ENCODE measurements around the gene ARAP2. TPM values are rescaled to one million over a fixed set of nuclear protein-coding genes. Genes with fewer than 3 reads are reported as not detected.

ARAP2 gene
- total RNA-seq, 4 donors from 2014 or later: 82.8 to 136 (median 105) TPM

DNA sequence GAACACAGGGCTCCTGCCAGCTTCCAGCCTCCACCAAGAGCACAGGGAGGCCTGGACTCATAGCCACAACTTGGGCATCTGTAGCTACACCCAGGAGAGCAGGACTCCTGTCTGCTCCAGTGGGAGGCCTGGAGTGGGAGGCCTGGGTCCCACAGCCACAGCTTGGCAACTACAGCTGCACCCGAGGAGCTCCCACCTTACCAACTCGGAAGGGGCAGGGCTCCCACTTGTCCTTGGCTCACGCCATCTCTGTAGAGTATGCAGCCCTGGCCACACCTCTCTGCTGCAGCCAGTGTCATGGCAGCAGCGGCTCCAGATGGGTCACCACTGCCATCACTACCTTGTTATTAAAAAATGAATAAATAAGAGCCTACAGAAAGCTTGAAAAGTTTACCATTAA, 45.5 kb downstream of the ARAP2 start:
- TF ChIP-seq, protein P1, sequence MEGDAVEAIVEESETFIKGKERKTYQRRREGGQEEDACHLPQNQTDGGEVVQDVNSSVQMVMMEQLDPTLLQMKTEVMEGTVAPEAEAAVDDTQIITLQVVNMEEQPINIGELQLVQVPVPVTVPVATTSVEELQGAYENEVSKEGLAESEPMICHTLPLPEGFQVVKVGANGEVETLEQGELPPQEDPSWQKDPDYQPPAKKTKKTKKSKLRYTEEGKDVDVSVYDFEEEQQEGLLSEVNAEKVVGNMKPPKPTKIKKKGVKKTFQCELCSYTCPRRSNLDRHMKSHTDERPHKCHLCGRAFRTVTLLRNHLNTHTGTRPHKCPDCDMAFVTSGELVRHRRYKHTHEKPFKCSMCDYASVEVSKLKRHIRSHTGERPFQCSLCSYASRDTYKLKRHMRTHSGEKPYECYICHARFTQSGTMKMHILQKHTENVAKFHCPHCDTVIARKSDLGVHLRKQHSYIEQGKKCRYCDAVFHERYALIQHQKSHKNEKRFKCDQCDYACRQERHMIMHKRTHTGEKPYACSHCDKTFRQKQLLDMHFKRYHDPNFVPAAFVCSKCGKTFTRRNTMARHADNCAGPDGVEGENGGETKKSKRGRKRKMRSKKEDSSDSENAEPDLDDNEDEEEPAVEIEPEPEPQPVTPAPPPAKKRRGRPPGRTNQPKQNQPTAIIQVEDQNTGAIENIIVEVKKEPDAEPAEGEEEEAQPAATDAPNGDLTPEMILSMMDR (IDR thresholded peaks at IDR 0.05): no peak
- no peak for TF ChIP-seq POLR2A (IDR thresholded peaks at IDR 0.05)
- no peak overlapping the region for H3K4me3 ChIP-seq (ENCODE audit: low read depth, poor library complexity, severe bottlenecking)
- WGBS, 2 donors: 93 to 100% methylated on average over 4 of the region's 4 CpGs
- intact Hi-C loops (cut with DNase I; ENCODE audit: low total_unique reads): no loop called here
- DNase-seq (ENCODE audit: low spot score in 2 of 2): no peak

DNA sequence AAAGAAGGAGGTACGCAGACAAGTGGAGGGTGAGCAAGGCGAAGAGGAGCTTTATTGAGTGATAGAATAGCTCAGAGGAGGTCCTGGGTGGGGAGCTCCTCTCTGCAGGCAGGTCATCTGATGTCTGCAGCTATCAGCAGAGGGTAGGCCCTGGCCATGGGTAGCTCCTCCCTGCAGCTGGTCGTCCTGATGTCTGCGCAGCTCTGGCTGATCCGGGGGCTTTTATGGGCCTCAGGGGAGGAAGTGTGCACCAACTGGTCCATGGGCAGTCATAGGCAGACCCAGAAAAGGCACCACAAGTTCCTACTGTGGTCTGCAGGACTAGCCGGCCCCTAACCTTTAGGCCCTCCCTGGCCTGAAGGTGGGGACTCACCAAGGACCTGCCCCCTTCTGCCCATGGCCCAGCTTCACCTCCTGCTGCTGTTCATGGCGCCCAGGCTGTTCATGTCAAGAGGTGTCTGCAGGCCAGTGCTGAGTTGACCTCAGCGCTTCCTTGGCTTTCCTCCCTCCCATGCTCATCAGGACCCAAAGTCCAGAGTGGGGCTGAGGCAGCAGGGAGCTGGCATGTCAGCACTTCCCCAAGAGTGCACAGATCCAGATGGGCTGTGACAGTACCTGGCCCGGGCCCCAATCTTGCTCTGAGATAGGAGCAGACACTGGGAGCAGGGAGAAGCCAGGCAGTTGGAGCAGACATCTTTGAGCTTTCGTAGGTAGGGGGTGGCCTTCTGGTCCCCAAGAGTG, 46.1 kb downstream of the ARAP2 start:
- no peak for TF ChIP-seq POLR2A (IDR thresholded peaks at IDR 0.05)
- TF ChIP-seq, protein P1 (IDR thresholded peaks at IDR 0.05): no peak
- 91 to 92% methylated on average over 8 to 9 of the region's 10 CpGs for WGBS, 2 donors

DNA sequence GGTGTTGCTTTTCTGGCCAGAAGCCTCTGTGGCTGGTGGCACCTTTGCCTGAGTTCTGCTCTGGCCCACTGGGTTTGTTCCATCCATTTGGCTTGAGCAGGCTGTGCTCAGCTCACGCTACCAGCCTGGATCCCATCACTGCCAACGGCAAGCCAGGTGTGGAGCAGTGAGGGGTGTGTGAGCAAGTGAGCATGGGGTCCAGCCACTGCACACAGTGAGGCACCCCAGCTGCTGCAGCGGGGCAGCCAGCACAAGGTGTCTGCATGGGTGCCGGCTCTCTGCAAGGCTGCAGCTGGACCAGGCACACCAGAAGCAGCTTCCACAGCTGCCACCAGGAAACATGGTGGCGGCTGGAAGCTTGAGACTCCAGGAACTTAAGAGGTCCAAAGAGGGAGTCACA, 46.8 kb downstream of the ARAP2 start:
- DNase-seq (ENCODE audit: low spot score in 2 of 2): no peak
- 90 to 94% methylated on average over 5 of the region's 5 CpGs for WGBS, 2 donors
- intact Hi-C loops (cut with DNase I; ENCODE audit: low total_unique reads): no loop called here
- no peak for TF ChIP-seq POLR2A (IDR thresholded peaks at IDR 0.05)
- TF ChIP-seq, protein P1 (IDR thresholded peaks at IDR 0.05): no peak
- H3K4me3 ChIP-seq (ENCODE audit: low read depth, poor library complexity, severe bottlenecking): no peak overlapping the region

More for the DNA sequence above, 46.1 kb downstream of the ARAP2 start:
- H3K4me3 ChIP-seq (ENCODE audit: low read depth, poor library complexity, severe bottlenecking): no peak overlapping the region
- intact Hi-C loops (cut with DNase I; ENCODE audit: low total_unique reads): no loop called here
- DNase-seq (ENCODE audit: low spot score in 2 of 2): no peak

DNA sequence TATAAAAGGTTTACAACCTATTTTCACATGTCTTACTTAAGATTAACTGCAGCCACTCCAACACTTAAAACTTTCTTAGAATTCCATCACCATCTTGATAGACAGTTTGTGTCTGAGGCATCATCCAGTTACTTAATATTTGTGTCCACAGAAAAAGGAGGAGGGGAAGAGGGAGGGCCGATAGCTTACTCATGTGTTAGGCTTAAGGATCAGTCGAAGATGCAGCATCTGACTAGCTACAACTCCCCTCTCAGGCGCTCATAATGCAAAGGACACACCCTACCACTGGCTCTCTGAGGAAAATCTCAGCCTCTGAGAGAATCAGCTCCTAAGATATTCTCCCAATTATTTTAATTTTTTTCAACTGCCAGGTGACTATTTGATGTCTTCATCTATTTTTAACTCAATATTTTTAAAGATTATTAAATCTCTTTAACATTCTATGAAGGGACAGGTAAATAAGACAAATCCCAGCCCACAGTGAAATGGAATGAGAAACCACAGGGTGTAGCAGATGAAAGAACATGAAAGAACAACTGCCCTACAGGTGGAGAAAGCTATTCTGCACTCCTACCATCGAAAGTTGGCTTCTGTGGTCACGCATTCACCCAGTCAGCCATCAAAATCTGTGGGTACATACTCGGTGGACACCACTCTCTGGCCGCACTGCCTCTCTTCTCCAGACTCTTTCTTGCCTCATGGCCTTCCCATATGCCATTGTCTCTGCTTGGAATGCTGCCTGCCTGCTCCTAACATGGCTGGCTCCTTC, 48.0 kb downstream of the ARAP2 start:
- DNase-seq (ENCODE audit: low spot score in 2 of 2): no peak
- WGBS, 2 donors: 81 to 84% methylated on average over 7 of the region's 7 CpGs
- no peak for TF ChIP-seq POLR2A (IDR thresholded peaks at IDR 0.05)
- TF ChIP-seq, protein P1 (IDR thresholded peaks at IDR 0.05): no peak
- intact Hi-C loops (cut with DNase I; ENCODE audit: low total_unique reads): no loop called here
- no peak overlapping the region for H3K4me3 ChIP-seq (ENCODE audit: low read depth, poor library complexity, severe bottlenecking)

DNA sequence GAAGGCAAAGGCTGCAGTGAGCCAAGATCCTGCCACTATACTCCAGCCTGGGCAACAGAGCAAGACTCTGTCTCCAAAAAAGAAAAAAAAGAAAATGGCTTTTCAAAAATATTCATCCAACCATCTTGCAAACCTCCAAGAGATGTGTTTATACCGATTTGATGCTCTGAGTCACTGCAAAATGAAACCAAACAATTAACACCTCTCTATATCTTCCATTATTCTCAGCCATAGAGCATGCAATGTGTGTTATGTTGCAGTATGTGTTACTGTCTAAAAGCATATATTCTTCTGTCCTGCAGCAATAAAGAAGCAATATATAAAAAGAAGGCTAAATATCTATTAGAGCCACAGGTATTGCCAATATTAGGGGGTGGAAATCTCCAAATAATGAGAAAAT, 51.4 kb downstream of the ARAP2 start:
- TF ChIP-seq, protein P1 (IDR thresholded peaks at IDR 0.05): no peak
- TF ChIP-seq POLR2A (IDR thresholded peaks at IDR 0.05): no peak
- WGBS, 2 donors: 76 to 79% methylated on average over 1 of the region's 1 CpG
- intact Hi-C loops (cut with DNase I; ENCODE audit: low total_unique reads): no loop called here
- H3K4me3 ChIP-seq (ENCODE audit: low read depth, poor library complexity, severe bottlenecking): no peak overlapping the region
- DNase-seq (ENCODE audit: low spot score in 2 of 2): no peak

All from lower leg skin (tissue), 4 donors.